Measurements from ENCODE around the gene NR3C1. TPM values are rescaled to one million over a fixed set of nuclear protein-coding genes. Genes with fewer than 3 reads are reported as not detected.

The NR3C1 gene
- total RNA-seq, 1 donor from 2014 or later, result 46.7 TPM

- Histone ChIP-seq H3K4me1 (peaks cover 5% of the 10 kb centered on the region), H3K27ac (no peak overlapping the region), H3K36me3 (peaks cover 0 to 27% of the 10 kb centered on the region in 2 donors), H3K9me3 (no peaks in the 10 kb centered on the region), H3K27me3 (no peaks in the 10 kb centered on the region), H3K4me3 (no peak overlapping the region)
- no peak for DNase-seq (ENCODE audit: extremely low spot score in 2 of 2)
- intact Hi-C loops (cut with DNase I), result no loop called here
- TF ChIP-seq POLR2AphosphoS5 (IDR thresholded peaks at IDR 0.05; ENCODE audit: insufficient read depth in 1 of 2, low read depth in 1 of 2) (no peak), POLR2A (IDR thresholded peaks at IDR 0.05) (no peak)
- TF ChIP-seq, protein P1, sequence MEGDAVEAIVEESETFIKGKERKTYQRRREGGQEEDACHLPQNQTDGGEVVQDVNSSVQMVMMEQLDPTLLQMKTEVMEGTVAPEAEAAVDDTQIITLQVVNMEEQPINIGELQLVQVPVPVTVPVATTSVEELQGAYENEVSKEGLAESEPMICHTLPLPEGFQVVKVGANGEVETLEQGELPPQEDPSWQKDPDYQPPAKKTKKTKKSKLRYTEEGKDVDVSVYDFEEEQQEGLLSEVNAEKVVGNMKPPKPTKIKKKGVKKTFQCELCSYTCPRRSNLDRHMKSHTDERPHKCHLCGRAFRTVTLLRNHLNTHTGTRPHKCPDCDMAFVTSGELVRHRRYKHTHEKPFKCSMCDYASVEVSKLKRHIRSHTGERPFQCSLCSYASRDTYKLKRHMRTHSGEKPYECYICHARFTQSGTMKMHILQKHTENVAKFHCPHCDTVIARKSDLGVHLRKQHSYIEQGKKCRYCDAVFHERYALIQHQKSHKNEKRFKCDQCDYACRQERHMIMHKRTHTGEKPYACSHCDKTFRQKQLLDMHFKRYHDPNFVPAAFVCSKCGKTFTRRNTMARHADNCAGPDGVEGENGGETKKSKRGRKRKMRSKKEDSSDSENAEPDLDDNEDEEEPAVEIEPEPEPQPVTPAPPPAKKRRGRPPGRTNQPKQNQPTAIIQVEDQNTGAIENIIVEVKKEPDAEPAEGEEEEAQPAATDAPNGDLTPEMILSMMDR (IDR thresholded peaks at IDR 0.05), result no peak
Observed at GRCh38 chr5:143290125-143290524, 113.4 kb downstream of the NR3C1 start.

DNA sequence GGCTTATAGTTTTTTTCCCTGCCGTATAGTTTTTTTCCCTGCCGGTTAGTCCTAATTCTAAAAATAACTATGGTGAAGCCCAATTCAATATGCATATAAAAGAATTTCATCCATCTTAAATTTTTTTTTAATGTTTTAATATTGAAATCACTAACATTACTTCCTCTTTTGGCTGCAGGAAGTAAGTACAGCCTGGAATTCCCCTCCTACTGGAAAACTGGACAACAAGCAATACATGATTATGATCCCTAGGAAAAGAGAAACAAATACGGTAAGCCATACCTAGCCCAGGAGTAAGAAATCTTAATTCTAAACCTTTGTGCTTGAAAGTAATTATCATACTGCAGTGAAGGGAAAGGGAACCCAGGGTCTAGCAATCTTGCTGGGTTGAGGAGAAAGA lies 119.0 kb downstream of the NR3C1 start:
- peaks cover 0 to 7% of the 10 kb centered on the region in 2 donors for H3K36me3 ChIP-seq
- DNase-seq (ENCODE audit: extremely low spot score in 2 of 2), result no peak
- intact Hi-C loops (cut with DNase I), result no loop called here
- H3K27ac ChIP-seq, result no peak overlapping the region
- TF ChIP-seq POLR2AphosphoS5 (IDR thresholded peaks at IDR 0.05; ENCODE audit: insufficient read depth in 1 of 2, low read depth in 1 of 2), result no peak
- TF ChIP-seq POLR2A (IDR thresholded peaks at IDR 0.05), result no peak
- TF ChIP-seq, protein P1 (IDR thresholded peaks at IDR 0.05), result no peak
- no peak overlapping the region for H3K4me3 ChIP-seq
- H3K4me1 ChIP-seq, result peaks cover 5% of the 10 kb centered on the region
- H3K27me3 ChIP-seq, result no peaks in the 10 kb centered on the region
- H3K9me3 ChIP-seq, result no peaks in the 10 kb centered on the region

- intact Hi-C loops (cut with DNase I), result no loop called here
- DNase-seq (ENCODE audit: extremely low spot score in 2 of 2), result no peak
- Histone ChIP-seq H3K9me3 (no peaks in the 10 kb centered on the region), H3K27me3 (no peaks in the 10 kb centered on the region), H3K36me3 (peaks cover 0 to 7% of the 10 kb centered on the region in 2 donors), H3K4me1 (peaks cover 5% of the 10 kb centered on the region), H3K4me3 (no peak overlapping the region), H3K27ac (no peak overlapping the region)
- TF ChIP-seq, protein P1 (IDR thresholded peaks at IDR 0.05), result no peak
- TF ChIP-seq POLR2AphosphoS5 (IDR thresholded peaks at IDR 0.05; ENCODE audit: insufficient read depth in 1 of 2, low read depth in 1 of 2) (no peak), POLR2A (IDR thresholded peaks at IDR 0.05) (no peak)
Observed at GRCh38 chr5:143284002-143284401, 119.5 kb downstream of the NR3C1 start.

GRCh38 chr5:143281226-143281625 lies 122.3 kb downstream of the NR3C1 start:
- TF ChIP-seq, protein P1 (IDR thresholded peaks at IDR 0.05), result no peak
- TF ChIP-seq POLR2AphosphoS5 (IDR thresholded peaks at IDR 0.05; ENCODE audit: insufficient read depth in 1 of 2, low read depth in 1 of 2) (no peak), POLR2A (IDR thresholded peaks at IDR 0.05) (no peak)
- peaks cover 0 to 12% of the 10 kb centered on the region in 2 donors for H3K36me3 ChIP-seq
- no peak overlapping the region for H3K27ac ChIP-seq
- intact Hi-C loops (cut with DNase I), result no loop called here
- H3K4me3 ChIP-seq, result no peak overlapping the region
- H3K9me3 ChIP-seq, result no peaks in the 10 kb centered on the region
- peaks cover 5% of the 10 kb centered on the region for H3K4me1 ChIP-seq
- H3K27me3 ChIP-seq, result no peaks in the 10 kb centered on the region
- no peak for DNase-seq (ENCODE audit: extremely low spot score in 2 of 2)

DNA sequence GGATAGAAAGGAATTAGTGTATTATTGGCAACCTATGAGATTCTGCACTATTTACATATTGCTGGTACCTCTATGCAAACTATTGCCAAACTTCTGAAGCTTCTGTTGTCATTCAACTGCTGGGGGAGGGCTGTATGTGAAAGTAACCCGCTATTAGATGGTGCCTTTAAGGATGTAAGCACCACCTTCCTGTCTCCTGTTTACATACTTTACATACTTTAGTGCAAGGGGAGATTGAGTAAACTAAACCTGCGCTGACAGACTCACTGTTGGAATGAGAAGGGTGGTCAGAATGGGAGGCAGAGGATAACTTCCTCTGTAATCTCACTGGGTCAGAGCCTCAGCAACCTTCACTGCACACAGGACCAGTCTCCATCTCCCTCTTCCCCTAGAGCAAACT lies 123.8 kb downstream of the NR3C1 start:
- H3K9me3 ChIP-seq, result no peaks in the 10 kb centered on the region
- H3K27ac ChIP-seq, result no peak overlapping the region
- TF ChIP-seq POLR2A (IDR thresholded peaks at IDR 0.05) (no peak), POLR2AphosphoS5 (IDR thresholded peaks at IDR 0.05; ENCODE audit: insufficient read depth in 1 of 2, low read depth in 1 of 2) (no peak)
- TF ChIP-seq, protein P1 (IDR thresholded peaks at IDR 0.05), result no peak
- no peaks in the 10 kb centered on the region for H3K4me1 ChIP-seq
- H3K27me3 ChIP-seq, result no peaks in the 10 kb centered on the region
- intact Hi-C loops (cut with DNase I), result no loop called here
- H3K4me3 ChIP-seq, result no peak overlapping the region
- peaks cover 0 to 12% of the 10 kb centered on the region in 2 donors for H3K36me3 ChIP-seq
- DNase-seq (ENCODE audit: extremely low spot score in 2 of 2), result no peak
